Endodermal cell (in vitro differentiated cells): Measurements from ENCODE around the gene PRAMEF18. TPM values are rescaled to one million over a fixed set of nuclear protein-coding genes. Genes with fewer than 3 reads are reported as not detected.
"Not testable (repeated sequence)": the region's sequence is repeated elsewhere in the genome, so short reads cannot be mapped to it uniquely, and the experiment has no call there.

Experiments
- DNase-seq: peaks from one replicate; pipeline ENCODE4 v3.0.0-alpha.2; 2017
- H3K27ac ChIP-seq: 2 replicates; pipeline ENCODE4 v1.5.1; 2013; ENCODE audit warnings: mild to moderate bottlenecking, low read depth, low read length, moderate library complexity
- H3K27me3 ChIP-seq: 2 replicates; pipeline ENCODE4 v1.6.1; 2013; ENCODE audit warnings: mild to moderate bottlenecking, low read length, moderate library complexity; ENCODE audit not compliant: insufficient read depth, control insufficient read depth, poor library complexity, severe bottlenecking
- H3K36me3 ChIP-seq: 2 replicates; pipeline ENCODE4 v1.7.0; 2013; ENCODE audit warnings: mild to moderate bottlenecking, low read length, moderate library complexity; ENCODE audit not compliant: control insufficient read depth, insufficient read depth
- H3K4me1 ChIP-seq: one replicate; pipeline ENCODE4 v1.7.0; 2013; ENCODE audit warnings: low read length; ENCODE audit not compliant: control insufficient read depth, insufficient read depth
- H3K4me3 ChIP-seq: 2 replicates; pipeline ENCODE4 v1.5.1; 2013; ENCODE audit warnings: mild to moderate bottlenecking, low read length, moderate library complexity
- H3K9ac ChIP-seq: 2 replicates; pipeline ENCODE4 v1.6.1; 2013; ENCODE audit warnings: mild to moderate bottlenecking, low read length, moderate library complexity; ENCODE audit not compliant: poor library complexity, severe bottlenecking; ENCODE audit errors: extremely low read depth
- H3K9me3 ChIP-seq: 2 replicates; pipeline ENCODE4 v1.6.1; 2013; ENCODE audit warnings: mild to moderate bottlenecking, low read length, moderate library complexity; ENCODE audit not compliant: control insufficient read depth
- H3K27ac Mint-ChIP-seq: 2 replicates; pipeline ENCODE4 v1.8.0; 2020; ENCODE audit warnings: mixed read lengths
- H3K27me3 Mint-ChIP-seq: 2 replicates; pipeline ENCODE4 v1.8.0; 2021; ENCODE audit warnings: mild to moderate bottlenecking, mixed read lengths; ENCODE audit not compliant: insufficient read depth
- H3K36me3 Mint-ChIP-seq: 2 replicates; pipeline ENCODE4 v1.8.0; 2020; ENCODE audit warnings: low read depth, mixed read lengths
- H3K4me1 Mint-ChIP-seq: 2 replicates; pipeline ENCODE4 v1.8.0; 2020; ENCODE audit warnings: mixed read lengths
- H3K4me3 Mint-ChIP-seq: 2 replicates; pipeline ENCODE4 v1.8.0; 2020; ENCODE audit warnings: mild to moderate bottlenecking, moderate library complexity, mixed read lengths
- H3K9me3 Mint-ChIP-seq: 2 replicates; pipeline ENCODE4 v1.8.0; 2020; ENCODE audit warnings: mild to moderate bottlenecking, mixed read lengths
- WGBS, 2 experiments: methylation state at CpG; one replicate each; pipeline versions ENCODE4 v1.1.5 to v1.1.7; 2013; ENCODE audit warnings: missing lambda C conversion rate in 2 of 2, mixed read lengths in 1 of 2; ENCODE audit not compliant: insufficient coverage in 1 of 2, insufficient read length in 1 of 2; 5-methylcytosine and 5-hydroxymethylcytosine counted together
- total RNA-seq, 2 donors: library from RNA; stranded (reverse); fragmentation: NEBNext Ultra II Directional in 1 of 2; extraction: Animal tissue kit (Norgen Biotek cat#: 25700) in 1 of 2; gene quantifications; 2 replicates in 1 of 2; 3 replicates in 1 of 2; pipeline ENCODE4 v1.2.1, GENCODE V29; 2021
- TF ChIP-seq, protein P1 (sequence below): fragments of 200-600 bp; sonication (generic); conservative IDR thresholded peaks from 2 replicates; pipeline ENCODE4 v1.5.0; 2021; ENCODE audit warnings: antibody characterized with exemption, mild to moderate bottlenecking

Gene PRAMEF18
- total RNA-seq, 2 donors from 2014 or later = not detected

DNA sequence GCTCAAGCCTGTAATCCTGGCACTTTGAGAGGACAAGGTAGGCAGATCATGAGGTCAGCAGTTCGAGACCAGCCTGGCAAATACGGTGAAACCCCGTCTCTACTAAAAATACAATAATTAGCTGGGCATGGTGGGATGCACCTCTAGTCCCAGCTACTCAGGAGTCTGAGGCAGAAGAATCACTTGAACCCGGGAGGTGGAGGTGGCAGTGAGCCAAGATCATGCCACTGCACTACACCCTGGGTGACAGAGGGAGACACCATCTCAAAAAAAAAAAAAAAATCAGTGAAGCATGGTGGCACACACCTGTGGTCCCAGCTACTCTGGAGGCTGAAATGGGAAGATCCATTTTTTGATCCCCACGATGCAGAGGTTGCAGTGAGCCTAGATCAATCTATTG lies 4.1 kb upstream of the PRAMEF18 start:
- H3K27me3 Mint-ChIP-seq = not testable (repeated sequence)

DNA sequence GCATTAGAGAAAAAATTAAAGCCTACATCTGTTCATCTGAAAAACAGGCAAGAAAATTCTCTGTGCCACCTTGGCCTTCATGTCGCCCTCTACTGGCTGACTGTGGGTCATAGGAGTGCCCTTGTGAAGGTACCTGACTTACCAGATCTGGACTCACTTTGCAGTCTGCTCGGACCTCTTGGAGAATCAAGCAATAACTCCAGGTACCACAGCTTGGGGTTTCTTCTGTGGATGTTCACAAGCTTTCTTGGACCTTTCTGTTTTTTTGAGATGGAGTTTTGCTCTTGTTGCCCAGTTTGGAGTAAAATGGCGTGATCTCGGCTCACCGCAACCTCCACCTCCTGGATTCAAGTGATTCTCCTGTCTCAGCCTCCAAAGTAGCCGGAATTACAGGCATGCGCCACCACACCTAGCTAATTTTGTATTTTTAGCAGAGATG lies 2.4 kb upstream of the PRAMEF18 start:
- H3K4me1 Mint-ChIP-seq = no peaks in the 10 kb centered on the region
- H3K36me3 Mint-ChIP-seq = peaks cover 2% of the 10 kb centered on the region

More for the DNA sequence above, 4.1 kb upstream of the PRAMEF18 start:
- H3K36me3 ChIP-seq, H3K36me3 Mint-ChIP-seq, H3K9ac ChIP-seq, DNase-seq, H3K27me3 ChIP-seq, H3K27ac Mint-ChIP-seq, H3K4me3 Mint-ChIP-seq, H3K4me1 ChIP-seq, H3K27ac ChIP-seq, H3K4me1 Mint-ChIP-seq, H3K4me3 ChIP-seq: not testable (repeated sequence)
- H3K9me3 Mint-ChIP-seq = peaks cover 86% of the 10 kb centered on the region
- 49 to 74% methylated on average over 5 of the region's 5 CpGs for WGBS, 2 experiments
- H3K9me3 ChIP-seq = peaks cover 73% of the 10 kb centered on the region

DNA sequence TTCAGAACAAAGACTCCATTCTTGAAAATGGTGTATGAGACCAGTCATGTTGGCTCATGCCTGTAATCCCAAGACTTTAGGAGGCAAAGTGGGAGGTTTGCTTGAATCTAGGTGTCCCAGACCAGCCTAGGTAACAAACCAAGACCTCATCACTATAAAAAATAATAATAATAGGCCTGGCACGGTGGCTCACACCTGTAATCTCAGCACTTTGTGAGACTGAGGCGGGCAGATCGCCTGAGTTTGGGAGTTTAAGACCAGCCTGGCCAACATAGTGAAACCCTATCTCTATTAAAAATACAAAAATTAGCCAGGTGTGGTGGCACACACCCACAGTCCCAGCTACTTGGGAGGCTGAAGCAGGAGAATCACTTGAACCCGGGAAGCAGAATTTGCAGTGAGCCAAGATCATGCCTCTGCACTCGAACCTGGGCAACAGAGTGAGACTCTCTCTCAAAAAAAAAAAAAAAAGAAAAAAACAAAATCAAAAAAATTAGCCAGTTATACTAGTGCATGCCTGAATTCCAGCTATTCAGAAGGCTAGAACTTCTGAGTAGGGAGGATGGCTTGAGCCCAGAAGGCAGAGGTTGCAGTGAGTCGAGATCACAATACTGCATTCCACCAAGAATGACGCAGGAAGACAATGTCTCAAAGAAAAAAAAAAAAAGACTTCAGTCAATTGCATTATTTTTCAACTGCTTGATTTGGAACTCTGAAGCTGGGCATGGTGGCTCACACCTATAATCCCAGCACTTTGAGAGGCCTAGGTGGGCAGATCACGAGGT lies 1.5 kb upstream of the PRAMEF18 start:
- not testable (repeated sequence) for H3K4me1 ChIP-seq, H3K27ac Mint-ChIP-seq, H3K27me3 ChIP-seq, H3K36me3 ChIP-seq, H3K36me3 Mint-ChIP-seq, DNase-seq, H3K4me1 Mint-ChIP-seq, H3K27me3 Mint-ChIP-seq, H3K4me3 Mint-ChIP-seq, H3K4me3 ChIP-seq, H3K27ac ChIP-seq, H3K9ac ChIP-seq
- H3K9me3 Mint-ChIP-seq = peaks cover 74% of the 10 kb centered on the region
- WGBS, 2 experiments = 69 to 71% methylated on average over 7 to 8 of the region's 8 CpGs
- peaks cover 60% of the 10 kb centered on the region for H3K9me3 ChIP-seq

More for the DNA sequence above, 2.4 kb upstream of the PRAMEF18 start:
- no peak overlapping the region for H3K27ac Mint-ChIP-seq
- no peaks in the 10 kb centered on the region for H3K27me3 Mint-ChIP-seq
- 67 to 73% methylated on average over 7 of the region's 7 CpGs for WGBS, 2 experiments
- H3K4me3 Mint-ChIP-seq = no peak overlapping the region
- no peak overlapping the region for H3K4me3 ChIP-seq
- peaks cover 82% of the 10 kb centered on the region for H3K9me3 Mint-ChIP-seq
- TF ChIP-seq, protein P1, sequence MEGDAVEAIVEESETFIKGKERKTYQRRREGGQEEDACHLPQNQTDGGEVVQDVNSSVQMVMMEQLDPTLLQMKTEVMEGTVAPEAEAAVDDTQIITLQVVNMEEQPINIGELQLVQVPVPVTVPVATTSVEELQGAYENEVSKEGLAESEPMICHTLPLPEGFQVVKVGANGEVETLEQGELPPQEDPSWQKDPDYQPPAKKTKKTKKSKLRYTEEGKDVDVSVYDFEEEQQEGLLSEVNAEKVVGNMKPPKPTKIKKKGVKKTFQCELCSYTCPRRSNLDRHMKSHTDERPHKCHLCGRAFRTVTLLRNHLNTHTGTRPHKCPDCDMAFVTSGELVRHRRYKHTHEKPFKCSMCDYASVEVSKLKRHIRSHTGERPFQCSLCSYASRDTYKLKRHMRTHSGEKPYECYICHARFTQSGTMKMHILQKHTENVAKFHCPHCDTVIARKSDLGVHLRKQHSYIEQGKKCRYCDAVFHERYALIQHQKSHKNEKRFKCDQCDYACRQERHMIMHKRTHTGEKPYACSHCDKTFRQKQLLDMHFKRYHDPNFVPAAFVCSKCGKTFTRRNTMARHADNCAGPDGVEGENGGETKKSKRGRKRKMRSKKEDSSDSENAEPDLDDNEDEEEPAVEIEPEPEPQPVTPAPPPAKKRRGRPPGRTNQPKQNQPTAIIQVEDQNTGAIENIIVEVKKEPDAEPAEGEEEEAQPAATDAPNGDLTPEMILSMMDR = peak; percentile 49
- peaks cover 66% of the 10 kb centered on the region for H3K9me3 ChIP-seq
- peak; percentile 76 for DNase-seq
- no peak overlapping the region for H3K9ac ChIP-seq
- no peaks in the 10 kb centered on the region for H3K27me3 ChIP-seq
- no peak overlapping the region for H3K27ac ChIP-seq
- no peaks in the 10 kb centered on the region for H3K36me3 ChIP-seq
- no peaks in the 10 kb centered on the region for H3K4me1 ChIP-seq

DNA sequence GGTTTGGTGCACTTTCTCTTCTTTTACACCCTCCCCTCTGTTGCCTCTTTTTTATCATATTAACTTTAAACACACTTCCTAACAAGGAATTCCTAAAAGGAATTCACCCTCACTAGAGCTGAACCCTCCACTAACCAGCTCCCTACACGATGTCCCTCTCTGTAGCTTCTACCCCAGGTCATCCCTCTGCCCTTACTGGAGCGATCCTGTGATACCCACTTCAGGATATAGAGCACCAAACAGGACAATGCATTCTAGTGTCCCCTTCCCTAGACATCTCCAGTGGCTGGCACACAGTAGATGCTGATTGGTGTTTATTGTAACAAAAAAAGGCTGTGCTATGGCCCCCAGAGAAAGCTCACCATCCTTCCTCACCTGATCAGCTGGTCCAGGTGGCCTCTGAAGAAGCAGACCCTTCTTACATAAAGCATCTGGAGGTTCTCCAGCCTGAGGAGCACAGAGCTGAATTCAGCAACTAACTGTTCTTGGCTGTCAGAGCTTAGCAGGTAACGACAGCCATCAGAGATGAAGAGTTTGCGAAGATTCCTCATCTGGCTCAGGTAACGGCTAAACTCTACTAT lies 1.4 kb downstream of the PRAMEF18 start:
- Histone ChIP-seq H3K36me3 (no peaks in the 10 kb centered on the region), H3K27ac (no peak overlapping the region), H3K4me3 (no peak overlapping the region), H3K9ac (no peak overlapping the region), H3K9me3 (peaks cover 44% of the 10 kb centered on the region), H3K27me3 (no peaks in the 10 kb centered on the region), H3K4me1 (no peaks in the 10 kb centered on the region)
- WGBS, 2 experiments = 66 to 71% methylated on average over 5 of the region's 5 CpGs
- TF ChIP-seq, protein P1 = no peak
- H3K36me3 Mint-ChIP-seq = peaks cover 2% of the 10 kb centered on the region
- no peaks in the 10 kb centered on the region for H3K4me1 Mint-ChIP-seq
- no peak for DNase-seq
- H3K9me3 Mint-ChIP-seq = peaks cover 47% of the 10 kb centered on the region
- no peak overlapping the region for H3K27ac Mint-ChIP-seq
- H3K27me3 Mint-ChIP-seq = no peaks in the 10 kb centered on the region
- no peak overlapping the region for H3K4me3 Mint-ChIP-seq

DNA sequence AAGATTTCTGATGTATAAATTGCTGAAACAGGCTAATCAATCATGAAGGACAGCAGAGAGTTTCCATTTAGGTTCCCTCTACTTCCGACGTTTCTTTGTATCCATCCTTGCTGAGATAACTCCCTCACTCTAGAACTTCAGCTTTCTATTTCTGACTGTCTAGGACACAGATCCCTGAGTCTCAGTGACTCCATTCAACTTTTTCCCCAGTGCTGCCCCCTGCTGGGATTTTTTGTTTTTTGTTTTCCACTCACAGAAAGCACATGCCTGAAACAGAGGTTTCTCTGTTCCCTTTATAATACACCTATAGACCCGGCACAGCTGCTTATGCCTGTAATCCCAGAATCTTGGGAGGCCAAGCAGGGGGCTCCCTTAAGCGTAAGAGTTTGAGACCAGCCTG lies 3.2 kb downstream of the PRAMEF18 start:
- H3K36me3 Mint-ChIP-seq, H3K27me3 Mint-ChIP-seq, DNase-seq, H3K27ac Mint-ChIP-seq, H3K4me1 Mint-ChIP-seq, H3K4me3 Mint-ChIP-seq, H3K27ac ChIP-seq, H3K27me3 ChIP-seq, H3K4me1 ChIP-seq, H3K9ac ChIP-seq, H3K4me3 ChIP-seq, H3K36me3 ChIP-seq: not testable (repeated sequence)
- H3K9me3 Mint-ChIP-seq = peaks cover 29% of the 10 kb centered on the region
- WGBS, 2 experiments = no CpG with 5 or more reads among the region's 4 CpGs
- H3K9me3 ChIP-seq = peaks cover 28% of the 10 kb centered on the region
